Activated CD4-positive, alpha-beta T cell treated with anti-CD3 and anti-CD28 coated beads, Interleukin-2, amount 50 U/mL, for 24 hours (primary cell): ENCODE data around the gene RSBN1L.
"Not testable (repeated sequence)": the region's sequence is repeated elsewhere in the genome, so short reads cannot be mapped to it uniquely, and the experiment has no call there.

Experiments
- DNase-seq, 2 donors: peaks; one replicate each; pipeline ENCODE4 v3.0.0-alpha.2; 2020; ENCODE audit warnings: low read depth in 1 of 2, low spot score in 1 of 2

Gene RSBN1L

DNA sequence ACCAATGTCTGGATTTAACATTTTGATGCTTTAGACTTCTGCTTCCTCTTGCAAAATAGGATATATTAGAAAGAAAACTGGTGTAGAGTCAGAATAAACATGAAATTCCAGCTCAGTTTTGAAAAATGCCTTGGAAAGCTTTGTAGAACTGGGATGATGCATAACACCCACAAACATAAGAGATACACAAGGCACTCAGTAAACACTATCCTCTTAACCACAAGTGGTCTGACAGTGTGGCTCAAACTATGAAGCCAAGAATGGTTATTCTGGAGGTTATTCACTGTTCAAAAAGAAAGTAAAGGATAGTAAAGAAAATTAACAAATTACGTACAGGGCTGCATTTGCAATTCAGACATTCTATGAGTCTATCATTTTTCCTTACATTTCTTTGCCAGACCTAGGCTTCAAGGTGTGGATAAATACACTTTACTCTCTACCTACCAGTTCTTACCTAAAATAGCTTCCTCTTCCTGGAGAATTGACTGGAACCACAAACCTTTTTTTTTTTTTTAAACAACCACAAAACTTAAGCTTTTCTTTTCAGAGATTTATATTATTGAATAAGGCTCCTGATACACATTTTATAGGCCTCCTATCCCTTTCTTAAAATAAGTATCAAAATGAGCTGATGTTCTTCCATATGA lies 9.0 kb upstream of the RSBN1L start:
- no peak for DNase-seq

DNA sequence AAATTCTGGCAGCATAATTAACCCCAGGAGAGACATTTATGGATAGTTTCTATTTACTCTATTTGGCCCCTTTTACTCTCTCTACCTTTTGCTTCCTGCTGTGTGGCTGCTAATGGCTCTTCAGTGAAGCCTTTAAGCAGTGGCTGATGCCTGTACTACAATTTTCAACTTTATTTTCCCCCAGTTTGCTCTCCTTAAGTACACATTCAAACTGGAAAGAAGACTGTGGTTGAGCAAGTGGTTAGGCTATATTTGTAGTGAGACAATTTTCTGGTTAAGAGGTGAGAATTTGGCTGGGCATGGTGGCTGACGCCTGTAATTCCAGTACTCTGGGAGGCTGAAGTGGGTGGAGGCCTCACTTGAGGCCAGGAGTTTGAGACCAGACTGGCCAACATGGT lies 8.5 kb upstream of the RSBN1L start:
- no peak for DNase-seq

DNA sequence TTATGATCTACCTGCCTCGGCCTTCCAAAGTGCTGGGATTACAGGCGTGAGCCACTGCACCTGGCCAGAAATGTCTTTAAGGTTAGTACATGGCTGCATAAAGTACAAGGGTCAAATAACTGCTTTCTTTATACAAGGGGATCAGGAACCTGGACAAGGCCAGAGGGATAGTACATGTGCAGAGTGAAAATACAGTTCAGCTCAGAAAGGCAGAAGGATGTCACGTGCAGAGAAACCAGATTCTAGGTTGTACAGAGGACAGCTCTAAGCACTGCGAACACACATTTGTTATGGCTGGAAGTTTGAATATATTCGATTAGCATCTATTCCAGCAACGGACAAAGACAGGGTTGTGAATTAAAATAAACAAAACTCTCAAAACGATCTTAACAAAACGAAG lies 6.0 kb upstream of the RSBN1L start:
- DNase-seq = no peak

DNA sequence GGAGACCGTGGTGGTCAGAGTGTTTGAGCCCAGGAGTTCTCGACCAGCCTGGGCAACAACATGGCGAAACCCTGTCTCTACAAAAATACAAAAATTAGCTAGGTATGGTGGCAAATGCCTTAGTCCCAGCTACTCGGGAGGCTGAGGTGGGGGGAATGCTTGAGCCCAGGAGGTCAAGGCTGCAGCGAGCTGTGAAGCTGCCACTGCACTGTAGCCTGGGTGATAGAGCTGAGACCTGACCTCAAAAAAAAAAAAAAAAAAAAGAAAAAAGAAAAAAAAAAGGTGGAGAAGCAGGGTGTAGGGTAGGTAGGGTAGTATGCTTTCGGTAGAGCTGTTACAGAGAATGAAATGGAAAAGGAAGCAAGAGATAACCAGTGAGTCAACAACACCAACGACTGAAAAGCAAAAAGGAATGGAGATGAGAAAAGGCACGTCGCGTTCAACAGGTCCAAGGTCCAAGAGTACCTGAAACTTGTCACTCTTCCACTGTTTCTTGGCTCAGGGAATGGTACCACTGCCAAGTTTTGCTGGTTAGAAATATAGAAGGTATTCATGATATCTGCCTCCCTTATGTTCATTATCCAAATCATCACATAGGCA lies 4.3 kb upstream of the RSBN1L start:
- DNase-seq = no peak

DNA sequence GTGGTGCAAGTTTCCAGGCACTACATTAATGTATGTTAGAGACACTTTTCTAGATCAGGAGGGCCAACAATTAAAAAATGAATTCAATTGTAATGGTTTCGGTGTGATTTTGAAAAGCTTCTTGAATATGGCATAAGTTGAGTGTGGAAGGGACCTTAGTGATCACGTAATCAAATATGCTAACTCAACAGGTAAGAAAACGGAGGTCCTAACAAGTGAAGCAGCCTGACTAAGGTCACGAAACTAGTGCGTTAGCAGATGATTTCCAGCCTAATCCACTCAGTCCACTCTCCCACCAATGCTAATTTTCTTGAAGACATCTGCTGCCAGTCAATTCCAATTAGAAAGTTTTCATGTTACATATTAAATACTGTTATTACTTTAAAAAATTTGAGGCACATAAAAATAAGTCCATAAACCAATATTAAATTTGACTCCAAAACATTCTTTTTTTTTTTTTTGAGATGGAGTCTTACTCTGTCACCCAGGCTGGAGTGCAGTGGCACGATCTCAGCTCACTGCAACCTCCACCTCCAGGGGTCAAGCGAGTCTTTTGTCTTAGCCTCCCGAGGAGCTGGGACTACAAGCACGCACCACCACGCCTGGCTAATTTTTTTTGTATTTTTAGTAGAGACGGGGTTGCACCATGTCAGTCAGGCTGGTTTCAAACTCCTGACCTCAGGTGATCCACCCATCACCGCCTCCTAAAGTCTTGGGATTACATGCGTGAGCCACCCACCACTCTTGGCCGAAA lies 2.3 kb upstream of the RSBN1L start:
- DNase-seq = no peak

DNA sequence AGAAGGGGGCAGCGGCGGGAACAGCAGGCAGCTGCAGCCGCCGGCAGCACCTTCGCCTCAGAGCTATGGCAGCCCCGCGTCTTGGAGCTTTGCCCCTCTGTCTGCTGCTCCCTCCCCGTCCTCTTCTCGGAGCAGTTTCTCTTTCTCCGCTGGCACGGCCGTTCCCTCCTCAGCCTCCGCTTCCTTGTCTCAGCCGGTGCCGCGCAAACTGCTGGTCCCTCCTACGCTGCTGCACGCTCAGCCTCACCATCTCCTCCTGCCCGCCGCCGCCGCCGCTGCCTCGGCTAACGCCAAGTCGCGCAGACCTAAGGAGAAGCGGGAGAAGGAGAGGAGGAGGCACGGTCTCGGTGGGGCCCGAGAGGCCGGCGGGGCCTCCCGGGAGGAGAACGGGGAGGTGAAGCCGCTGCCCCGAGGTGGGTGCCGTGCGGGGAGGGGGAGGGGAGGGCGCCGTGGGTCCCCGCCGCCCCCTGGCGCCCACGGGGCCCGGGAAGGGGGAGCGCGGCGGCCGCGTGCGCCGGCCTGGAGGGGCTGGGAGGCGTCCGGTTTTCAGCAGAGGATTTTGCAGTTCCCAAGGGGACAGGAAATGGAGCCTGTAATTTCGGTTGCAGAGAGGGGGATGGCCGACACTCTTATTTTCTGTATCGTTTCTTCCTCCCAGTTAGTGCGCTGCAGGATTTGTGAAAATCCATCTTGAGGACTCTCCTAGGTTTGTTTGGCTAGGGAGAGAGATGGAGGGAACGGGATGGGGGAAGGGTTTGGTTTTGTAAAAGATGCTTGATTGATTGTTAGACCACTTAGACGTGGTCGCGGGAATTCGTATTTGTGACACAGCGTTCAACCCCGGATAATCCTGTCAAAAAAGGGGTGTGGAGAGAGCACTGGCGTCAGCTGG lies 630 bp downstream of the RSBN1L start:
- DNase-seq = peak; percentile 47 to 50

DNA sequence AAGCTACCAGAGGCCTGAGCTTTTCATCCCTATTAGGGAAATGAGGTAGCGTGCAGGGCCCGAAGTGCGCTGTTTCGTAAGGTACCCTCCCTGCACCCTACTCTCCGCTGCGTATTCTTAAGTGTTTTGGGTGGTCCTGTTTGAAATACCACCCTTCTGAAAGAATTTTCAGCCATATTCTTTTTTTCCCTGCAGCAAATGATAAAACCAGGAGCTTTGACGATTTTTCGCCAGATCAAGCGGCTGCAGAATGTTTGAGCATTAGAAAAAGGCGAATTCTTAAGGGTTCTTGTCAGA lies 1.2 kb downstream of the RSBN1L start:
- DNase-seq = peak in 1 of 2 donors; percentile 32

DNA sequence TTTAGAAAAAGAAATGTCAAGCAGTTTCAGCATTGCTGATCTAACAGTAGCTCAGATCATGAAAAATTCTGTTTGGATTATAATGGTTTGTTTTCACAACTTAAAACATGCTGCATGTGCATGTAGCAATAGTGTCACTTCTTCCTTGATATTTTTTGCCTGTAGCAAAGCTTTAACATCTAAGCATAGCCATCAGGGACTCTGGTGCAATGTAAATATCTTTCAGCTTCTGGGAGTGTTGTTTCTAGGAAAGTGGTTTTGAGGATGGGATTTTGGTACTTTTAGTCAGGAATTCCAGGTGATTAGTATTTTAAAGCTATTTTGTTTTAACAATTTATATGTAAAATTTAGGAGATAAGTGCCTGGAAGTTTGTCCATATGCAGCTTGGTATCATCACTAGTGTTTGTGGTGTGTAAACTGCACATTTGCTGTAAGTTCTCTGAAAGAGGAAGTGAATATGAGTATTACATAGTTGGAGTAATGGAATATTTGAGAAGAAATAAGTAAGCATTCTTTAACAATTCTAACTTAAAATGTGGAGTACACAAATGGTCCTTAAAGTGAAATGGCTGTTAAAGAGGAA lies 1.9 kb downstream of the RSBN1L start:
- no peak for DNase-seq

DNA sequence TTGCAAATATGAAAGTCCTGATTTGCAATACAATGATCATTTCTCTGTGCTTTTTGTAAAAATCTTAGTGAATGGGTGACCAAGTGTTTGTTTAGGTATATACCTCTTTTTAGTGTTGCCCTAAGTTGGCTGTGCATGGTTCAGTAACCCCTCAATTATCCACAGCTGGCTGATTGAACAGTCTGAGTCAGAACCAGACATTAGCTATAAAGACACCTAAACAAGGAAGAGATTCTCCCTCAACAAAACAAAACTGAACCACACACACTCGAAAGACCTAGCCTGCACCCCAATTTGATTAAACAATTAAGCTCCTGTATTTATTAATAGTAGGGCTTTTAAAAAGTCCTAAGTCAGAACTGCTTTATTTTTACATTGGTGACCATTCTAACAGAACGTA lies 2.8 kb downstream of the RSBN1L start:
- no peak for DNase-seq

DNA sequence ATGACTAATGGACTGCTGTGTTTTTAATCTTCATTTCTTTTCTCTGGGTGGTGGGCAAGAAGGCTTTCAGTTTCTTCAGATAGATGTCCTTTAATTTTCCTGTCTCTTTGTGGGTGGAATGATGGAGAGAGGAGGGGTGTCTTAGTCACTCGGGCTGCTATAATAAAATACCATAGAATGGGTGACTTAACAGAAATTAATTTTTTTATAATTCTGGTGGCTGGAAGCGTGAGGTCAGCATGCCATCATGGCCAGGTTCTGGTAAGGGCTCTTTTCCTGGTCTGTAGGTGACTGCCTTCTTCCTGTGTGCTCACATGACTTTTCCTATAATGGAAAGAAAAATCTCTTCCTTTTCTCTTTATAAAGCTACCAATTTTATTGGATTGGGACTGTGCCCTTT lies 6.3 kb downstream of the RSBN1L start:
- DNase-seq = no peak

DNA sequence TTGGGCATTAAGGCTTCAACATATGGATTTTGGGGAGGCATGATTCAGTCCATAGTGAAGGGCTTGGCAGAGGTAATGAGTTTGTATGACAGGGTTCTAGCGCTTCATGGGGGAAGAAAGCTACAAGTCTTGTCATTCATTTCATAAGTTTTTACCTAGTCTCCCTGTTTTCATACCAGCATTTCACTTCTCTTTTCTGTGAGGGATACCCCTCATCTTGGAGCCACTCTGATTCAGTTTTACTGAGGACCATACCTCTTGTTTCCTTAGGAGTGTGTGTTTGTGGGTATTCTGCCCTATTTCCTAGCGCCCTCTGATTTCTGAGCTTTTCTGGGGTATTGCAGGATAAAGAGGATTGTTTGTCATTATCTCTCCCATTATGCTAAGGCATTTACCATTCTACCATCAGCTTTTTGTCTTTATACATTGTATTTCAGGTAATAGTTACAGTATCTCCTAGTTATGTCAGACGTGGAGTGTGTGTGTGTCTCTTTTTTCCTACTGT lies 6.8 kb downstream of the RSBN1L start:
- no peak for DNase-seq

DNA sequence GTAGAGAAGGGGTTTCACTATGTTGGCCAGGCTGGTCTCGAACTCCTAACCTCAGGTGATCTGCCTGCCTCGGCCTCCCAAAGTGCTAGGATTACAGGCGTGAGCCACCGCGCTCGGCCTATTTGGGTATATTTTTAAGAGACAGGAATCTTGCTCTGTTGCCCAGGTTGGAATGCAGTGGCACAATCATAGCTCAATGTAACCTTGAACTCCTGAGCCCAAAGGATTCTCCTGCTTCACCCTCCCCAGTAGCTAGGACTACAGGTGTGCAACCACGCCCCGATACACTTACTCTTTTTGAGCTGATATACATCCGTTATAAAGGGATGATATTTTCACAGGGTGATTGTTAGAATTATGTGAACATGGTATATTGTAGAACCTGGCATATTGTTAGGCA lies 7.4 kb downstream of the RSBN1L start:
- DNase-seq = not testable (repeated sequence)

DNA sequence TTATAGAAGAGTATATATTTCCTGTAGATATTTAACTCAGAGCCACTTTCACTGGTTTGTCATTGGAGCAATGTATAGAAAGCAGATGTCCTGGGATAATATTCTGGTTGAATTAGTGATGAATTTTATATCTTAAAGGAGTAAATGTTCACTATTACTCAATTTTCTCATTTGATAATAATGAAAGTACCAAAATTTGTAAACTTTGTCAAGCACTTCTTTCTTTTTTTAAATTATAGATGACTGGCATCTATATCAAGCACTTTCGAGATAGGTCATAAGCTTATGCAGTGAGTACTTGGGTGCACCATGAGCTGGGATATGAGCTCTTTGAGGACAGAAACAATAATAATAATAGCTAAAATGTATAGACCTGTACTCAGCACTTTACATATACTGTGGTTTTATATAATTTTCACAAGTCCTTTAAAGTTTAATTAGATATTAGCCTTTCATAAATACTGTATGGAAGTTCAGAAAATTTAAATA lies 11.3 kb downstream of the RSBN1L start:
- DNase-seq = no peak

DNA sequence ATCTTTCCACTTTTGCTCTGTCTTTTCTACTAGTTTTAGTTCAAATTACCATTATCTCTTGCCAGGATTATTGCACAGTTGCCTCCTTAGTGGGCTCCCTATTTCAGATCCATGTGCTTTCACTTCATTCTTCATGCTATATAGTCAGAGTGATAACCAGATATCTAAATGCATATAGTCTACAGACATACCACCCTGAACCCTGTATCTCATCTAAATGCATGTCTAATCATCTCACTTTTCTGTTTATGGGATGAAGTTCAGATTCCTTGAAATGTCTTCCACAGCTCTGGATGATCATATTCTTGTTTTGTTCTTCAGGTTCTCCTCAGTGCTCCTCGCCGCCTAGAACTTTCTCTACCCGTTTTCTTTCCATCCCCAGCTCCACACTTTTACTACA lies 13.8 kb downstream of the RSBN1L start:
- DNase-seq = no peak

DNA sequence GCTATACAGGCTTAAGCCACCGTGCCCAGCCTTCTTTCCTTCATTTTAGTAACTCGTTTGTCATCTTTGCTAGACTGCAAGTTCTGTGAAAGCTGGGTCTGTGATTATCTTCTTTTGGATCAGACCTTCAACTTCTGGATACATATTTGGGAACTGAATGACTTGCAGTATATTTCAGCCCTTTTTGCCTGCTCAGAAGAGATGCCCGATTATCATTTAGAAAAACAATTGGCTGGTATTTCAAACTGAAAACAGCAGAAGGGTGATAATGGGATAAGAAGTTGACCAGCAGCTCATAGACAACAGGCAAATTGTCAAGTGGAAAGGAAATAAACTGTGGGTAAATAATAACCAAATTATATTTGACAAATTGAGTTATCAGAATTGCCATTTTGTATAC lies 14.6 kb downstream of the RSBN1L start:
- no peak for DNase-seq

DNA sequence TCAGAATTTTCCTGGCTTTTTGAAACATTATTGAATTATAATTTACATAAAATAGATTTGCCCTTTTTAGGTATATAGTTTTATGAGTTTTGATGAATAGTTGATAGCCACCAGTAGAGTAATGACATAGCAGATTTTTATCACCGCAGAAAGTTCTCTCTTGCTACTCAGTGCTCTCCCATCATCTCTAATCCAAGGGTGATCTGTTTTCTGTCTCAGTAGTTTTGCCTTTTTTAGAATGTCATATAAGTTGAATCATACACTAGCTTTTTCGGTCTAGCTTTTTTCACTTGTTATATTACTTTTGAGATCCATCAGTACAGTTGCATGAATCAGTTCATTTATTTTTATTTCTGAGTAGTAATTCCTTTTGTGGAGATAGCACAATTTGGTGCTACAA lies 17.9 kb downstream of the RSBN1L start:
- no peak for DNase-seq

DNA sequence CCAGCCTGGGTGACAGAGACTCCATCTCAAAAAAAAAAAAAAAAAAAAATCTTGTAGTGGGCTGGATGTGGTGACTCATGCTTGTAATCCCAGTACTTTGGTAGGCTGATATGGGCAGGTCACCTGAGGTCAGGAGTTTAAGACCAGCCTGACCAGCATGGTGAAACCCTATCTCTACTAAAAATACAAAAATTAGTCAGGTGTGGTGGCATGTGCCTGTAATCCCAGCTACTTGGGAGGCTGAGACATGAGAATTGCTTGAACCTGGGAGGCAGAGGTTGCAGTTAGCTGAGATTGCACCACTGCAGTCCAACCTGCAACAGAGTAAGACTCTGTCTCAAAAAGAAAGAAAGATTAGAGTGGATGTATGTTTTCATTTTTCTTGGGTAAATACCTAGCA lies 18.7 kb downstream of the RSBN1L start:
- DNase-seq = not testable (repeated sequence)

DNA sequence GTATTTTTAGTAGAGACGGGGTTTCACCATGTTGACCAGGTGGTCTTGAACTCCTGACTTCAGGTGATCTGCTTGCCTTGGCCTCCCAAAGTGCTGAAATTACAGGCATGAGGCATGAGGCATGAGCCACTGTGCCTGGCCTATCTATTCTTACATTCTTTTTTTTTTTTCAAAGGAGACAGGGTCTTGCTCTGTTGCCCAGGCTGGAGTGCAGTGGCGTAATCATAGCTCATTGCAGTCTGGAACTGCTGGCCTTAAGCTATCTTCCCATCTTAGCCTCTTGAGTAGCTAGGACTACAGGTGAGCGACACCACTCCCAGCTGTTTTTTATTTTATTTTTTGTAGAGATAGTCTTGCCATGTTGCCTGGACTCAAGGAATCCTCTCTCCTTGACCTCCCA lies 20.5 kb downstream of the RSBN1L start:
- DNase-seq = no peak

DNA sequence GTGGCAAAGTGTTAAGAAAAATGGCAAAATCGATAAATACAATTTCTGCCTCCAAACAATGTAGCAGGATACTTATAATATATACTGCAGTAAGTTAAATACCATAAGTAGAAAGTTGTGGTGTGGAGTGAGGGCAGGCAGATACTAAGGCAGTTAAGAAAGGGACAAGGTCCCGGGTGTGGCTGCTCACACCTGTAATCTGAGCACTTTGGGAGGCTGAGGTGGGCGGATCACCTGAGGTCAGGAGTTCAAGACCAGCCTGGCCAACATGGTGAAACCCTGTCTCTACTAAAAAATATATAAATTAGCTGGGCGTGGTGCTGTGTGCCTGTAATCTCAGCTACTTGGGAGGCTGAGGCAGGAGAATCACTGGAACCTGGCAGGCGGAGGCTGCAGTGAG lies 21.3 kb downstream of the RSBN1L start:
- DNase-seq = not testable (repeated sequence)

DNA sequence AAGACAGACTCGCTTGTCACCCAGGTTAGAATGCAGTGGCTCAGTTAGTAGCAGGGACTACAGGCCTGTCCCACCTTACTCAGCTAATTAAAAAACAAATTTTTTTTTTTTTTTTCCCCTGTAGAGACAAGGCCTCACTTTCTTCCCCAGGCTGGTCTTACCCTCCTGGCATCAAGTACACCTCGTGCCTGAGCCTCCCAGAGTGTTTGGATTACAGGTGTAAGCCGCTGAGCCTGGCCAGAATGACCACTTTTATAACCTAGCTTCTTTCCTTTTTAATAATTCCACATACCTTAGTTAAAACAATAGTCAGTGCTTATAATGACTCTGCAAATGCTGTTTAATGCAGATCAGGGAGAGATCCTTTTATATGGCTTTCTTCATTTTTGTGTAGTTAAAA lies 31.3 kb downstream of the RSBN1L start:
- no peak for DNase-seq
